Measurements from ENCODE around the gene PHEX. TPM values are rescaled to one million over a fixed set of nuclear protein-coding genes. Genes with fewer than 3 reads are reported as not detected.

Gene PHEX
- polyA plus RNA-seq, 1 donor (not counting 4 experiments of a cell fraction or from before 2014, with no cell fraction given): 0.80 TPM

GRCh38 chrX:22037225-22037624 lies 5.1 kb downstream of the PHEX start:
- FAIRE-seq: no peak
- Histone ChIP-seq H3K4me1 (ENCODE audit: control insufficient read depth, extremely low read depth, insufficient read depth, low read length) (no peaks in the 10 kb centered on the region), H2AFZ (ENCODE audit: control insufficient read depth, low read length) (no peak overlapping the region), H3K79me2 (ENCODE audit: control insufficient read depth, insufficient read depth, low read length) (no peaks in the 10 kb centered on the region), H3K9ac (ENCODE audit: control insufficient read depth, extremely low read depth, insufficient read depth, low read length) (no peak overlapping the region), H3K4me3 (ENCODE audit: control insufficient read depth in 2 of 3, extremely low read depth in 1 of 3, insufficient read depth in 2 of 3, low read depth in 1 of 3, low read length in 3 of 3) (no peak overlapping the region), H3K27ac (ENCODE audit: control insufficient read depth, insufficient read depth, low read length) (no peak overlapping the region), H3K27me3 (ENCODE audit: control insufficient read depth, extremely low read depth, insufficient read depth, low read length) (no peaks in the 10 kb centered on the region), H3K36me3 (ENCODE audit: control insufficient read depth in 2 of 2, extremely low read depth in 1 of 2, insufficient read depth in 2 of 2, low read length in 2 of 2) (no peaks in the 10 kb centered on the region), H3K9me1 (ENCODE audit: control insufficient read depth, extremely low read depth, insufficient read depth, low read length) (no peaks in the 10 kb centered on the region), H3K4me2 (ENCODE audit: control insufficient read depth, extremely low read depth, insufficient read depth, low read depth, low read length) (no peak overlapping the region), H3K9me3 (ENCODE audit: control insufficient read depth, low read depth, low read length) (no peaks in the 10 kb centered on the region), H4K20me1 (ENCODE audit: control insufficient read depth, extremely low read depth, insufficient read depth, low read length) (no peaks in the 10 kb centered on the region)
- no peak for TF ChIP-seq EZH2 (IDR thresholded peaks at IDR 0.05; ENCODE audit: low read length)
- TF ChIP-seq CTCF (optimal IDR thresholded peaks at IDR 0.05 in 1 of 3, IDR thresholded peaks at IDR 0.05 in 1 of 3, conservative IDR thresholded peaks at IDR 0.05 in 1 of 3; ENCODE audit: extremely low read depth in 1 of 3, insufficient read depth in 2 of 3, low read length in 3 of 3): no peak
- dilution Hi-C loops (cut with MboI; ENCODE audit: extremely low pct_ligation_motif_present, low sequenced_read_pairs): no loop called here
- DNase-seq (ENCODE audit: low read depth, low spot score): no peak

GRCh38 chrX:22037911-22038537 lies 5.9 kb downstream of the PHEX start:
- H3K9ac ChIP-seq (ENCODE audit: control insufficient read depth, extremely low read depth, insufficient read depth, low read length): no peak overlapping the region
- dilution Hi-C loops (cut with MboI; ENCODE audit: extremely low pct_ligation_motif_present, low sequenced_read_pairs): no loop called here
- DNase-seq (ENCODE audit: low read depth, low spot score) (no peak), FAIRE-seq (no peak)
- no peaks in the 10 kb centered on the region for H3K4me1 ChIP-seq (ENCODE audit: control insufficient read depth, extremely low read depth, insufficient read depth, low read length)
- H3K9me3 ChIP-seq (ENCODE audit: control insufficient read depth, low read depth, low read length): no peaks in the 10 kb centered on the region
- no peaks in the 10 kb centered on the region for H3K36me3 ChIP-seq (ENCODE audit: control insufficient read depth in 2 of 2, extremely low read depth in 1 of 2, insufficient read depth in 2 of 2, low read length in 2 of 2)
- no peak overlapping the region for H3K4me3 ChIP-seq (ENCODE audit: control insufficient read depth in 2 of 3, extremely low read depth in 1 of 3, insufficient read depth in 2 of 3, low read depth in 1 of 3, low read length in 3 of 3)
- TF ChIP-seq CTCF (optimal IDR thresholded peaks at IDR 0.05 in 1 of 3, IDR thresholded peaks at IDR 0.05 in 1 of 3, conservative IDR thresholded peaks at IDR 0.05 in 1 of 3; ENCODE audit: extremely low read depth in 1 of 3, insufficient read depth in 2 of 3, low read length in 3 of 3): no peak
- TF ChIP-seq EZH2 (IDR thresholded peaks at IDR 0.05; ENCODE audit: low read length): no peak
- H2AFZ ChIP-seq (ENCODE audit: control insufficient read depth, low read length): no peak overlapping the region
- no peaks in the 10 kb centered on the region for H3K9me1 ChIP-seq (ENCODE audit: control insufficient read depth, extremely low read depth, insufficient read depth, low read length)
- no peaks in the 10 kb centered on the region for H3K27me3 ChIP-seq (ENCODE audit: control insufficient read depth, extremely low read depth, insufficient read depth, low read length)
- H4K20me1 ChIP-seq (ENCODE audit: control insufficient read depth, extremely low read depth, insufficient read depth, low read length): no peaks in the 10 kb centered on the region
- no peaks in the 10 kb centered on the region for H3K79me2 ChIP-seq (ENCODE audit: control insufficient read depth, insufficient read depth, low read length)
- H3K27ac ChIP-seq (ENCODE audit: control insufficient read depth, insufficient read depth, low read length): no peak overlapping the region
- H3K4me2 ChIP-seq (ENCODE audit: control insufficient read depth, extremely low read depth, insufficient read depth, low read depth, low read length): no peak overlapping the region
